Esophagus (tissue), 2 donors: ENCODE results near the gene CFLAR. TPM values are rescaled to one million over a fixed set of nuclear protein-coding genes. Genes with fewer than 3 reads are reported as not detected.
A peak's percentile ranks its signal among the peaks of the same experiment; 100 is the strongest.
"Not testable (repeated sequence)": the region's sequence is repeated elsewhere in the genome, so short reads cannot be mapped to it uniquely, and the experiment has no call there.

Experiments
- H3K27ac ChIP-seq, 2 donors: one replicate each; pipeline ENCODE4 v1.5.1; 2013; ENCODE audit warnings: low read depth in 2 of 2, mild to moderate bottlenecking in 2 of 2, inconsistent platforms in 1 of 2, low read length in 1 of 2, moderate library complexity in 1 of 2
- H3K27me3 ChIP-seq, 2 donors: one replicate each; pipeline ENCODE4 v1.6.1; 2013; ENCODE audit warnings: low read length in 2 of 2, control low read depth in 1 of 2, mild to moderate bottlenecking in 1 of 2; ENCODE audit not compliant: insufficient read depth in 2 of 2, control insufficient read depth in 1 of 2
- H3K36me3 ChIP-seq, 2 donors: one replicate each; pipeline ENCODE4 v1.6.1; 2013; ENCODE audit warnings: low read length in 1 of 2; ENCODE audit not compliant: control insufficient read depth in 2 of 2, insufficient read depth in 2 of 2
- H3K4me1 ChIP-seq, 2 donors: one replicate each; pipeline ENCODE4 v1.6.1; 2013; ENCODE audit warnings: low read length in 1 of 2; ENCODE audit not compliant: control insufficient read depth in 2 of 2, insufficient read depth in 2 of 2
- H3K4me3 ChIP-seq, 2 donors: one replicate each; pipeline ENCODE4 v1.5.1; 2013; ENCODE audit warnings: low read length in 2 of 2, mild to moderate bottlenecking in 2 of 2, low read depth in 1 of 2, moderate library complexity in 1 of 2
- H3K9me3 ChIP-seq, 2 donors: one replicate each; pipeline ENCODE4 v1.6.1; 2013; ENCODE audit warnings: mild to moderate bottlenecking in 2 of 2, low read depth in 1 of 2, low read length in 1 of 2, moderate library complexity in 1 of 2; ENCODE audit not compliant: control insufficient read depth in 2 of 2, insufficient read depth in 1 of 2
- WGBS, 2 donors: extraction: QIAGEN DNeasy Blood & Tissue Kit; methylation state at CpG; one replicate each; pipeline ENCODE4 v1.1.7; 2013; 5-methylcytosine and 5-hydroxymethylcytosine counted together
- polyA plus RNA-seq, 2 donors: library from polyadenylated mRNA; stranded (reverse); fragments of 200-250 nt; gene quantifications; one replicate each; pipeline ENCODE4 v1.2.3, GENCODE V29; 2013
- donor health status: healthy with polysubstance abuse.
- donor health status: Bipolar disorder and iron deficiency.

CFLAR gene
- polyA plus RNA-seq, 2 donors, result 39.6 to 58.5 TPM

- 8 to 13% methylated on average over 13 of the region's 13 CpGs for WGBS, 2 donors
- not testable (repeated sequence) for H3K4me1 ChIP-seq, H3K27me3 ChIP-seq, H3K9me3 ChIP-seq, H3K36me3 ChIP-seq
- H3K27ac ChIP-seq, result peak overlapping the region; percentile 99 to 100
- H3K4me3 ChIP-seq, result peak overlapping the region; percentile 90 to 93
Observed at GRCh38 chr2:201117735-201118094, 1.8 kb downstream of the CFLAR start.

- Histone ChIP-seq H3K27ac (peak overlapping the region; percentile 99 to 100), H3K9me3 (no peaks in the 10 kb centered on the region), H3K4me1 (peaks cover 2% of the 10 kb centered on the region in 2 donors), H3K27me3 (no peaks in the 10 kb centered on the region), H3K4me3 (peak overlapping the region; percentile 74 to 90), H3K36me3 (no peaks in the 10 kb centered on the region)
- 1% methylated on average over 48 of the region's 48 CpGs for WGBS, 2 donors
Observed at GRCh38 chr2:201118121-201118960, 2.4 kb downstream of the CFLAR start.

GRCh38 chr2:201118961-201119854, 3.2 kb downstream of the CFLAR start:
- Histone ChIP-seq H3K4me1 (peaks cover 2 to 5% of the 10 kb centered on the region in 2 donors), H3K36me3 (no peaks in the 10 kb centered on the region), H3K9me3 (no peaks in the 10 kb centered on the region), H3K27ac (peak overlapping the region; percentile 99 to 100), H3K27me3 (no peaks in the 10 kb centered on the region), H3K4me3 (peak overlapping the region; percentile 74 to 90)
- WGBS, 2 donors, result 11 to 13% methylated on average over 12 of the region's 12 CpGs

- Histone ChIP-seq H3K4me1 (peaks cover 8 to 14% of the 10 kb centered on the region in 2 donors), H3K27ac (peak overlapping the region; percentile 24), H3K27me3 (no peaks in the 10 kb centered on the region), H3K9me3 (no peaks in the 10 kb centered on the region), H3K36me3 (no peaks in the 10 kb centered on the region), H3K4me3 (peak overlapping the region in 1 of 2 donors; percentile 39)
- 82 to 90% methylated on average over 1 of the region's 1 CpG for WGBS, 2 donors
Observed at GRCh38 chr2:201122276-201122675, 6.3 kb downstream of the CFLAR start.

- peak overlapping the region in 1 of 2 donors; percentile 39 for H3K4me3 ChIP-seq
- H3K27ac ChIP-seq, result peak overlapping the region; percentile 87 to 88
- no peaks in the 10 kb centered on the region for H3K27me3 ChIP-seq
- 31 to 37% methylated on average over 9 of the region's 9 CpGs for WGBS, 2 donors
- no peaks in the 10 kb centered on the region for H3K36me3 ChIP-seq
- H3K4me1 ChIP-seq, result peaks cover 8 to 20% of the 10 kb centered on the region in 2 donors
- H3K9me3 ChIP-seq, result no peaks in the 10 kb centered on the region
Observed at GRCh38 chr2:201126308-201127151, 10.6 kb downstream of the CFLAR start.

- peak overlapping the region; percentile 87 to 88 for H3K27ac ChIP-seq
- H3K4me1 ChIP-seq, result peaks cover 8 to 20% of the 10 kb centered on the region in 2 donors
- no peaks in the 10 kb centered on the region for H3K9me3 ChIP-seq
- H3K36me3 ChIP-seq, result no peaks in the 10 kb centered on the region
- peak overlapping the region in 1 of 2 donors; percentile 39 for H3K4me3 ChIP-seq
- H3K27me3 ChIP-seq, result no peaks in the 10 kb centered on the region
- 44 to 52% methylated on average over 2 of the region's 2 CpGs for WGBS, 2 donors
Observed at GRCh38 chr2:201127152-201127511, 11.2 kb downstream of the CFLAR start.

GRCh38 chr2:201127570-201127969, 11.6 kb downstream of the CFLAR start:
- peak overlapping the region; percentile 87 to 88 for H3K27ac ChIP-seq
- H3K4me1 ChIP-seq, result peaks cover 8 to 20% of the 10 kb centered on the region in 2 donors
- no peaks in the 10 kb centered on the region for H3K27me3 ChIP-seq
- no peaks in the 10 kb centered on the region for H3K9me3 ChIP-seq
- WGBS, 2 donors, result 16 to 17% methylated on average over 5 of the region's 5 CpGs
- no peaks in the 10 kb centered on the region for H3K36me3 ChIP-seq
- H3K4me3 ChIP-seq, result peak overlapping the region; percentile 12 to 39

GRCh38 chr2:201128033-201128432, 12.1 kb downstream of the CFLAR start:
- H3K4me3 ChIP-seq, result no peak overlapping the region
- no peak overlapping the region for H3K27ac ChIP-seq
- H3K27me3 ChIP-seq, result no peaks in the 10 kb centered on the region
- H3K4me1 ChIP-seq, result peaks cover 8 to 20% of the 10 kb centered on the region in 2 donors
- no peaks in the 10 kb centered on the region for H3K9me3 ChIP-seq
- H3K36me3 ChIP-seq, result no peaks in the 10 kb centered on the region
- 61 to 71% methylated on average over 1 of the region's 1 CpG for WGBS, 2 donors

- H3K27ac ChIP-seq, result peak overlapping the region; percentile 91
- peaks cover 8 to 15% of the 10 kb centered on the region in 2 donors for H3K4me1 ChIP-seq
- WGBS, 2 donors, result 23 to 28% methylated on average over 4 of the region's 4 CpGs
- H3K4me3 ChIP-seq, result no peak overlapping the region
- H3K36me3 ChIP-seq, result peaks cover 0 to 2% of the 10 kb centered on the region in 2 donors
- no peaks in the 10 kb centered on the region for H3K27me3 ChIP-seq
- no peaks in the 10 kb centered on the region for H3K9me3 ChIP-seq
Observed at GRCh38 chr2:201128933-201129505, 13.1 kb downstream of the CFLAR start.
